GM12878 (cell line): Measurements from ENCODE around the gene BFSP1. TPM values are rescaled to one million over a fixed set of nuclear protein-coding genes. Genes with fewer than 3 reads are reported as not detected.

ENCODE experiments used
- ATAC-seq: fragments of 200-7000 bp; cut with Tn5 transposase; 3 replicates; pipeline ENCODE4 v1.9.1; 2020; ENCODE audit warnings: mild to moderate bottlenecking, moderate library complexity
- BruUV-seq: library from RNA; stranded (reverse); fragments of 400-500 nt; replicated peaks from 2 replicates; lab custom pipeline; 2021; lab: Mats Ljungman, UMichigan
- CTCF ChIA-PET: fragments of 300-600 bp; sonication (Branson Sonifier 250); formaldehyde crosslinking; extraction: SDS; loops from one replicate; lab custom pipeline; 2021; ENCODE audit warnings: inconsistent platforms; lab: Yijun Ruan, JAX
- POLR2A ChIA-PET: fragments of 350-600 bp; formaldehyde crosslinking; extraction: SDS; loops from one replicate; lab custom pipeline; 2021; ENCODE audit warnings: inconsistent platforms; lab: Charles Lee
- RAD21 ChIA-PET: fragments of 300-600 bp; sonication (Branson Sonifier 250); formaldehyde crosslinking; loops from one replicate; lab custom pipeline; 2023; ENCODE audit warnings: antibody characterized with exemption; ENCODE audit not compliant: unreplicated experiment; lab: Charles Lee
- SMC1A ChIA-PET: fragments of 300-600 bp; sonication (Branson Sonifier 250); formaldehyde crosslinking; loops from one replicate; lab custom pipeline; 2023; ENCODE audit not compliant: unreplicated experiment, uncharacterized antibody; lab: Charles Lee
- DNase-seq: peaks from one replicate; pipeline ENCODE4 v3.0.0-alpha.2; 2011; ENCODE audit warnings: low read depth, low spot score
- FAIRE-seq: peaks from 3 replicates; lab custom pipeline; 2011; peaks lifted over from hg19 to GRCh38; lab: Jason Lieb, UNC
- H2AFZ ChIP-seq: 2 replicates; pipeline ENCODE4 v1.6.0; 2011; ENCODE audit warnings: low read depth, low read length, control low read depth; ENCODE audit not compliant: control insufficient read depth
- H3K27ac ChIP-seq: 2 replicates; pipeline ENCODE4 v1.5.1; 2011; ENCODE audit warnings: control low read depth; ENCODE audit not compliant: control insufficient read depth, insufficient read depth
- H3K27me3 ChIP-seq, 2 experiments: replicated peaks in 1 of 2; 2 replicates each; pipeline versions ENCODE4 v1.6.0 to v1.6.1; 2011; ENCODE audit warnings: low read length in 1 of 2; ENCODE audit not compliant: control insufficient read depth in 2 of 2, insufficient read depth in 2 of 2
- H3K36me3 ChIP-seq, 2 experiments: 2 replicates each; pipeline ENCODE4 v1.5.1; 2011; ENCODE audit warnings: low read length in 1 of 2; ENCODE audit not compliant: control insufficient read depth in 2 of 2, insufficient read depth in 2 of 2
- H3K4me1 ChIP-seq: 2 replicates; pipeline ENCODE4 v1.6.1; 2011; ENCODE audit warnings: mild to moderate bottlenecking, low read length, moderate library complexity, mixed read lengths; ENCODE audit not compliant: control insufficient read depth, insufficient read depth
- H3K4me2 ChIP-seq: 2 replicates; pipeline ENCODE4 v1.6.0; 2011; ENCODE audit warnings: control low read depth; ENCODE audit not compliant: control insufficient read depth, insufficient read depth
- H3K4me3 ChIP-seq: fragments of 200-600 bp; sonication (generic); 2 replicates; pipeline ENCODE4 v1.5.1; 2016
- H3K79me2 ChIP-seq: 2 replicates; pipeline ENCODE4 v1.6.0; 2011; ENCODE audit warnings: low read length; ENCODE audit not compliant: control insufficient read depth, insufficient read depth
- H3K9ac ChIP-seq: 2 replicates; pipeline ENCODE4 v1.8.0; 2011; ENCODE audit warnings: low read length, control low read depth, mixed read lengths; ENCODE audit not compliant: control insufficient read depth, insufficient read depth
- H3K9me3 ChIP-seq: replicated peaks from 3 replicates; pipeline ENCODE4 v1.5.1; 2011; ENCODE audit warnings: mild to moderate bottlenecking, low read length; ENCODE audit not compliant: control insufficient read depth, insufficient read depth
- H4K20me1 ChIP-seq: 2 replicates; pipeline ENCODE4 v1.6.0; 2011; ENCODE audit not compliant: control insufficient read depth, insufficient read depth
- ASH2L ChIP-seq: fragments of 300-600, 200-600 bp; sonication (generic); IDR thresholded peaks from 2 replicates; pipeline ENCODE4 v1.6.1; 2017; ENCODE audit warnings: low read depth, mild to moderate bottlenecking, borderline replicate concordance
- BCLAF1 ChIP-seq: fragments of 450-650 bp; IDR thresholded peaks from 2 replicates; pipeline ENCODE4 v1.6.1; 2017; ENCODE audit warnings: antibody characterized with exemption, mild to moderate bottlenecking, moderate library complexity
- EP300 ChIP-seq, 2 experiments: fragments of 150-350 bp in 1 of 2; IDR thresholded peaks; 2 replicates each; pipeline ENCODE4 v1.6.1; 2011 to 2012; ENCODE audit warnings: low read depth in 2 of 2, low read length in 2 of 2, borderline replicate concordance in 1 of 2, improper control_type of control experiment in 1 of 2, inconsistent platforms in 1 of 2; ENCODE audit not compliant: control insufficient read depth in 1 of 2
- FOXK2 ChIP-seq: fragments of 450-650 bp; IDR thresholded peaks from 2 replicates; pipeline ENCODE4 v1.6.1; 2017; ENCODE audit warnings: mild to moderate bottlenecking, moderate library complexity
- NFYA ChIP-seq: IDR thresholded peaks from 2 replicates; pipeline ENCODE4 v1.6.1; 2011; ENCODE audit warnings: low read depth, mild to moderate bottlenecking, low read length, improper control_type of control experiment, borderline replicate concordance
- POLR2A ChIP-seq: IDR thresholded peaks from 2 replicates; pipeline ENCODE4 v1.6.1; 2011; ENCODE audit warnings: low read depth, mild to moderate bottlenecking, low read length
- SUPT20H ChIP-seq: IDR thresholded peaks from 2 replicates; pipeline ENCODE4 v1.6.1; 2011; ENCODE audit warnings: low read depth, mild to moderate bottlenecking, low read length, moderate library complexity, borderline replicate concordance; ENCODE audit not compliant: control insufficient read depth
- ZZZ3 ChIP-seq: IDR thresholded peaks from 2 replicates; pipeline ENCODE4 v1.6.1; 2011; ENCODE audit warnings: low read depth; ENCODE audit not compliant: control insufficient read depth, insufficient read length
- WGBS: methylation state at CpG from one replicate; pipeline ENCODE4 v1.1.6; 2016; ENCODE audit warnings: low lambda C conversion rate; ENCODE audit not compliant: insufficient replicate concordance, insufficient coverage; ENCODE audit errors: missing lambda C conversion rate; 5-methylcytosine and 5-hydroxymethylcytosine counted together
- in situ Hi-C: fragments of 300-500 bp; cut with MboI; formaldehyde crosslinking; loops from 9 replicates; pipeline ENCODE4 v1.14.3; 2018; ENCODE audit warnings: mixed read lengths
- intact Hi-C: fragments of 100-400 bp; cut with micrococcal nuclease; formaldehyde crosslinking; loops from one replicate; pipeline ENCODE4 v1.14.2; 2022; ENCODE audit not compliant: unreplicated experiment
- polyA plus RNA-seq, 11 experiments: library from polyadenylated mRNA; depleted of rRNA in 4 of 11; unstranded in 6 of 11; stranded (reverse) in 5 of 11; fragments of >200 nt; fragmentation: Nextera tagmentation in 4 of 11; fragmentation: Illumina TruSeq in 1 of 11; extraction: Ambion mirVana in 4 of 11; extraction: Trizol in 1 of 11; gene quantifications; 1 replicate in 1 of 11; 2 replicates in 10 of 11; pipeline versions ENCODE4 v1.2.1 to v1.2.3, GENCODE V29; 2011 to 2016; ENCODE audit warnings: inconsistent platforms in 2 of 11, missing spikeins in 2 of 11, low read depth in 1 of 11
- total RNA-seq, 4 experiments: library from RNA; depleted of rRNA in 3 of 4; stranded (reverse); fragments of >200 nt in 3 of 4; fragmentation: Illumina TruSeq in 1 of 4; extraction: Trizol in 1 of 4; gene quantifications; 2 replicates each; pipeline versions ENCODE4 v1.2.1 to v1.2.3, GENCODE V29; 2013 to 2021
- TF ChIP-seq, protein P1 (sequence below): IDR thresholded peaks from 2 replicates; pipeline ENCODE4 v1.6.1; 2011; ENCODE audit warnings: borderline replicate concordance, low read depth, mild to moderate bottlenecking, moderate library complexity, mixed read lengths, low read length; ENCODE audit not compliant: insufficient read depth; ENCODE audit errors: extremely low read length
- TF ChIP-seq, protein P2 (sequence below): fragments of 150-350 bp; IDR thresholded peaks from 2 replicates; pipeline ENCODE4 v1.6.1; 2016; ENCODE audit warnings: low read depth, low read length
- TF ChIP-seq, protein P3 (sequence below): fragments of 450-650 bp; IDR thresholded peaks from 2 replicates; pipeline ENCODE4 v1.6.1; 2017; ENCODE audit warnings: borderline replicate concordance

Gene BFSP1
- total and polyA plus RNA-seq, 10 of the 15 experiments (the other 5 are each of a cell fraction or from before 2014, with no cell fraction given): 0.06 to 0.22 (median 0.11) TPM; not detected in 3

DNA sequence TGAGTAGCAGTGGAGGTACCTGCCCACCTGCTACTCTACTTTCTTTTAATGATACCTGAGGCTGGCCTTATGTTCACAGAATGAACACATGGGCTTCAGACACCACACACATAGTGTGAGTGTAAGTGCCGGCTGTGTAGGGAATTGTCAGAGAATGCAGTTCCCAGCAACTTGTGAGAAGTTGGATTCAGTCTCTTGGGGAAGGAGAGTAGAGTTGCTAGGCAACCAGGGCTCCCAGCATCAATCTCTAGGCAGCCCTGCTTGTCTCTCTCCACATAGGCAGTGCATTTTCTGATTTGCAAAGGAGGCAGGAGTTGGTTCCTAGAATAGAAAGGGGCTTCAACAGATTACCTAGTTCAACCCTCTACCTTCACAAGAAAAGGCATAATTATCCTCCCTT, 74.1 kb downstream of the BFSP1 start:
- Histone ChIP-seq H3K27me3 (no peaks in the 10 kb centered on the region; a peak in 1 of 4 replicates), H3K4me1 (no peaks in the 10 kb centered on the region), H2AFZ (no peak overlapping the region), H3K9me3 (no peaks in the 10 kb centered on the region), H3K9ac (no peak overlapping the region), H3K36me3 (no peaks in the 10 kb centered on the region), H3K79me2 (no peaks in the 10 kb centered on the region), H3K27ac (no peak overlapping the region), H3K4me3 (no peak overlapping the region), H3K4me2 (no peak overlapping the region), H4K20me1 (no peaks in the 10 kb centered on the region)
- no peak for FAIRE-seq
- ATAC-seq: no peak
- intact Hi-C loops: no loop called here
- RAD21 ChIA-PET: no interaction called here
- SMC1A ChIA-PET: no interaction called here
- DNase-seq: no peak
- CTCF ChIA-PET: no interaction called here
- in situ Hi-C loops: no loop called here
- no TSS peak for BruUV-seq
- POLR2A ChIA-PET: no interaction called here
- TF ChIP-seq NFYA (no peak), BCLAF1 (no peak), ASH2L (no peak), EP300 (IDR thresholded peaks at IDR 0.05; ENCODE audit: borderline replicate concordance in 1 of 2, control insufficient read depth in 1 of 2, low read depth in 2 of 2, low read length in 2 of 2) (no peak), SUPT20H (no peak), FOXK2 (no peak), POLR2A (no peak), ZZZ3 (no peak)
- TF ChIP-seq, protein P1, sequence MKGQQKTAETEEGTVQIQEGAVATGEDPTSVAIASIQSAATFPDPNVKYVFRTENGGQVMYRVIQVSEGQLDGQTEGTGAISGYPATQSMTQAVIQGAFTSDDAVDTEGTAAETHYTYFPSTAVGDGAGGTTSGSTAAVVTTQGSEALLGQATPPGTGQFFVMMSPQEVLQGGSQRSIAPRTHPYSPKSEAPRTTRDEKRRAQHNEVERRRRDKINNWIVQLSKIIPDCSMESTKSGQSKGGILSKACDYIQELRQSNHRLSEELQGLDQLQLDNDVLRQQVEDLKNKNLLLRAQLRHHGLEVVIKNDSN: no peak
- TF ChIP-seq, protein P2, sequence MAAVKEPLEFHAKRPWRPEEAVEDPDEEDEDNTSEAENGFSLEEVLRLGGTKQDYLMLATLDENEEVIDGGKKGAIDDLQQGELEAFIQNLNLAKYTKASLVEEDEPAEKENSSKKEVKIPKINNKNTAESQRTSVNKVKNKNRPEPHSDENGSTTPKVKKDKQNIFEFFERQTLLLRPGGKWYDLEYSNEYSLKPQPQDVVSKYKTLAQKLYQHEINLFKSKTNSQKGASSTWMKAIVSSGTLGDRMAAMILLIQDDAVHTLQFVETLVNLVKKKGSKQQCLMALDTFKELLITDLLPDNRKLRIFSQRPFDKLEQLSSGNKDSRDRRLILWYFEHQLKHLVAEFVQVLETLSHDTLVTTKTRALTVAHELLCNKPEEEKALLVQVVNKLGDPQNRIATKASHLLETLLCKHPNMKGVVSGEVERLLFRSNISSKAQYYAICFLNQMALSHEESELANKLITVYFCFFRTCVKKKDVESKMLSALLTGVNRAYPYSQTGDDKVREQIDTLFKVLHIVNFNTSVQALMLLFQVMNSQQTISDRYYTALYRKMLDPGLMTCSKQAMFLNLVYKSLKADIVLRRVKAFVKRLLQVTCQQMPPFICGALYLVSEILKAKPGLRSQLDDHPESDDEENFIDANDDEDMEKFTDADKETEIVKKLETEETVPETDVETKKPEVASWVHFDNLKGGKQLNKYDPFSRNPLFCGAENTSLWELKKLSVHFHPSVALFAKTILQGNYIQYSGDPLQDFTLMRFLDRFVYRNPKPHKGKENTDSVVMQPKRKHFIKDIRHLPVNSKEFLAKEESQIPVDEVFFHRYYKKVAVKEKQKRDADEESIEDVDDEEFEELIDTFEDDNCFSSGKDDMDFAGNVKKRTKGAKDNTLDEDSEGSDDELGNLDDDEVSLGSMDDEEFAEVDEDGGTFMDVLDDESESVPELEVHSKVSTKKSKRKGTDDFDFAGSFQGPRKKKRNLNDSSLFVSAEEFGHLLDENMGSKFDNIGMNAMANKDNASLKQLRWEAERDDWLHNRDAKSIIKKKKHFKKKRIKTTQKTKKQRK: no peak
- TF ChIP-seq, protein P3, sequence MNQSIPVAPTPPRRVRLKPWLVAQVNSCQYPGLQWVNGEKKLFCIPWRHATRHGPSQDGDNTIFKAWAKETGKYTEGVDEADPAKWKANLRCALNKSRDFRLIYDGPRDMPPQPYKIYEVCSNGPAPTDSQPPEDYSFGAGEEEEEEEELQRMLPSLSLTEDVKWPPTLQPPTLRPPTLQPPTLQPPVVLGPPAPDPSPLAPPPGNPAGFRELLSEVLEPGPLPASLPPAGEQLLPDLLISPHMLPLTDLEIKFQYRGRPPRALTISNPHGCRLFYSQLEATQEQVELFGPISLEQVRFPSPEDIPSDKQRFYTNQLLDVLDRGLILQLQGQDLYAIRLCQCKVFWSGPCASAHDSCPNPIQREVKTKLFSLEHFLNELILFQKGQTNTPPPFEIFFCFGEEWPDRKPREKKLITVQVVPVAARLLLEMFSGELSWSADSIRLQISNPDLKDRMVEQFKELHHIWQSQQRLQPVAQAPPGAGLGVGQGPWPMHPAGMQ: no peak
- WGBS: 36% methylated on average over 1 of the region's 1 CpG
